HG02571 (cell line): ENCODE results near the gene WDR7.

Experiments
- ATAC-seq: cut with Tn5 transposase; IDR thresholded peaks from one replicate; pipeline ENCODE4 v1.9.1; 2021; ENCODE audit warnings: mild to moderate bottlenecking, moderate library complexity; ENCODE audit not compliant: unreplicated experiment

WDR7 gene

GRCh38 chr18:57025540-57025939, 374.4 kb downstream of the WDR7 start:
- ATAC-seq = no peak

DNA sequence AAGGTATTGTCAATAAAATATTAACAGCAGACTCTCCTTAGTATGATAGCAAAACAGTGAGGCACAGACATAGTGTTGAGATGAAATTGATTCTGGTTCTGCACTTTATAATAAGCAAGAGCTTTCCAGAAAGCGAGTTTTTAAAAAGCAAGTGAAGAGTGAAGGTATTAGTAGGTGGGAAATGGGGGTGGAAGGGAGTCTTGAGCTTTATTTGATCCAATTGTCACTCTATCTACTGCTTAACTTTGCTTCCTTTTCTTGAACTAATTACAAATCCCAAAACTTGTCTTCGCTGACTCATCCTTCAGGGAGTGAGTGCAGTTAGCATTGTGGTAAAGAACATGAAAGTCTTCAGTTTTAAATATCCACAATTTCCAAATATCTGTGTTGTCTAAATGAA, 375.2 kb downstream of the WDR7 start:
- ATAC-seq = no peak

DNA sequence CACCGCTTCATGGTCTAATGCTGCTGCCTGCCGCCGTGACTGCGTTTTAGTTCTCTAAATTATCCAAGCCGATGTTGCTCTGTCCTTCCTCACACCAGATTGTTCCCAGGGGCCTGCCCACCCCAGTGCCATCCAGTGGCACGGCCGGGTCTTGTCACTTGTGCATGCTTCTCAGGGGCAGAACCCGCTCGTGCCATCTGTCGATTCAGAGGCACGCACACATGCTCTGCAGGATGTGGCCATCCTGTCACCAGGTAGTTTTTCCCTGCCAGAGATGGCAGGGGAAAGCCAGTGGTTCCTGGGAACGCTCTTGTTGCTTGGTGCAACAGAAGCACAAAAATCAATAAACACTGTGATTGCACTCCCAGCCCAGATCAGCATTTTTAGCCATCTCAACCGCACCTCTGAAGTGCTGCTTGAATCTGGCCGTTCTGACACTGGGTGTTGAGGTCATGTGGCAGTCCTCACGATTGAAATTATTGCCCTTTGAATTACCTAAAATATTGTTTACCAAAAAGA, 376.1 kb downstream of the WDR7 start:
- no peak for ATAC-seq

DNA sequence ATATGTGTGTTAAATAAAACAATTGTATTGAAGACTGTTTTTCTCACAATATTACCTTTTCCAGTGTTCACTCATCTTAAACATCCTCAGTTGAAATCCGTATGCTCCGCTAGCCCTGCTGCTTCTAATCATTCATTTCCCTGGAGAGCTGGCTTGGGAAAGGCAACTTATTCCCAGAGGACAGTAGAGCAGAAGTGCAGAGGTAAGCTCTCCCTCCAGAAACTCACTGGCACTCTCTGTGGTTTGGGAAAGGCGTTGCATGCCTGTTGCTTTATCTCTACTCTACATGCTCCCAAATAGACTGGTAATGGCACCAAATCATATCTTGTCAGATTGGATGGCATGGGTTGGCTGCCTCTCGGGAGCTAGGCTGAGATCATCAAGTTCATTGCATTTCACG, 378.6 kb downstream of the WDR7 start:
- ATAC-seq = no peak

DNA sequence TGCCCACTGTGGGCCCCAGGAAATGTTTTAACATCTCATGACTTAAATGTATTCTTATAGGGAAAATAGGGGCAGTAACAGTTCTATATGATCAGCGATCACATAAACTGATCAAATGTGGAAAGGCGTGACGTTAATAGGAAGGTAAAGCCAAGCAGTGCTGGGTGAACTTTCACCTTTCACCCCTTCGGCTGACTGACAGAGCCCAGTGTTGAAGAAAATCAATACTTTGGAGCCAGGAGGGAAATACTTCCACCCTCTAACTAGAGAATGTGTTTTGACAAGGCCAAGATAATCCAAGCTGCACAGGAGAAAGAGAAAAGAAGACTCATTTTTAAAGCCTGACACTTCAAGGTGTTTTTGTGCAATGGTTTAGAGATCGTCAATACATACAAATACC, 379.3 kb downstream of the WDR7 start:
- ATAC-seq = no peak

DNA sequence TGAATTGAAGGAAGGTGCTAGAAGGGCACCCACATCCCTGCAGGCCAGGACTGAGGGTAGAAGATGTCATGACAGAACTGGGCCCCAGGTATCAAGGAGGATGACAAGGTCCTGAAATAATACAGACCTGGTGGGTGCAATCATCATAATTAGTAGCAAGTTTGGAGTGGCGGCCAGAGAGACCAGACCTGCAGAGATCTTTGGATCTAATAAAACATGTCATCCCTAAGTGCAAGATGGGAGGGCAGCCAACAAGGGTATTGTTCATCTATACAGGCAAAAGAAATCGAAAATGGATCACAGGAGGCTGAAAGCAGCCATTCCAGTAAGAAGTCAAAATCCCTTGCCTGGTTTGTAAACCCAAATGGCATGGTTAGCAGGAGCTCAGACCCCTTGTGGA, 384.4 kb downstream of the WDR7 start:
- ATAC-seq = no peak

DNA sequence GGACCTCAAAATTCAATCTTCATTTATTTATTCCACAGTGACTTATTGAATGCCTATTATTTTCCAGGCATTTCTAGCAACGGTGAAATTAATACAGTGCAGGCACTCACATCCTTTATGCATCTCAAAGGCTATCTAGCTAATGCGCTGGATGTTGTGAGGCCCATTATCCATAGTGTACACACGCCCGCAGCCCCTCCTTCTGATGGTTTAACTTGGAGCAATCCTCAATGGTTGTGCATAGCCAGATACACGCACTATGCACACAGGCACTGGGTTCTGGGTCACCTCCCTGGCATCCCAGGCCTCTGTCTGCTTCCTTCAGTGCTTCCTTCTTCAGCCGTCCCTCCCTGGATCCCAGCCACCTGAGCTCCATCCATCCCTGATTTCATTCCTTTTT, 387.2 kb downstream of the WDR7 start:
- no peak for ATAC-seq

DNA sequence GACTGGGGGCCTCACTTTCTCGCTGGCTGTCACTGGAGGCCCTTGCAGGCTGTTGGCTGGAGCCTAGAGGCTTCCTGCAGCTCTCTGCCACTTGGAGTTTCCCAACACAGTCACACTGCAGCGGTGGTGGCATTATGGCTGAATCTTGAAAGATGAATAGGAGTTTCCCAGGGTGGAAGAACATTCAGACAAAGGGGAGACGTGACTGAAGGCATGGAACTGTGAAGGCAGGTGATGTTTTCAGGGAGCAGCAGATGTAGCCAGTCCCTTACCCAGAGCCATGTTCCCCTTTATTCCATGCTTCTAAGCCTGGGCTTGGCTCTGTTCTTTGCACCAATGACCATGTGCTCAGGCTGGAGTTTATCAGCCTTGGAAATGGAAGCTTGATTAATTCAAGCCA, 389.0 kb downstream of the WDR7 start:
- ATAC-seq = no peak

- no peak for ATAC-seq
Observed at GRCh38 chr18:57043241-57043640, 392.1 kb downstream of the WDR7 start.

GRCh38 chr18:57048351-57048750, 397.2 kb downstream of the WDR7 start:
- no peak for ATAC-seq

DNA sequence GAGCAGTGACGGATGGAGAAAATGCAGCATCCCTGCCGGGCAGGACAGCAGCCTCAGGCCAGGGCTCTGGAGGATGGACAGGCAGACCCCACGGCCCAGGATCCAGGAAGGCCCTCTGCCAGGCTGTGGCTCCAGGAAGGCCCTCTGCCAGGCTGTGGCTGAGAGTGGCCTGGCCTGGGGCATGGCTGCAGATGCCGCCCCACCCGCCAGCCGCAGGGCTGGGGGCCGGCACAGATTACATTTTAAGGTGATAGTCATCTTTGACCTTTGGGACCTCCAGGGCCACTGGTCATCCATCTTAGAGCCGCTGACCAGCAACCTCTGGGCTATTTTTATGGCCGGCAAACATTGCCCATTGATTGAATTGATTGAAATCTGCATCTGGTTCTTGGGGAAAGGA, 397.7 kb downstream of the WDR7 start:
- ATAC-seq = no peak

DNA sequence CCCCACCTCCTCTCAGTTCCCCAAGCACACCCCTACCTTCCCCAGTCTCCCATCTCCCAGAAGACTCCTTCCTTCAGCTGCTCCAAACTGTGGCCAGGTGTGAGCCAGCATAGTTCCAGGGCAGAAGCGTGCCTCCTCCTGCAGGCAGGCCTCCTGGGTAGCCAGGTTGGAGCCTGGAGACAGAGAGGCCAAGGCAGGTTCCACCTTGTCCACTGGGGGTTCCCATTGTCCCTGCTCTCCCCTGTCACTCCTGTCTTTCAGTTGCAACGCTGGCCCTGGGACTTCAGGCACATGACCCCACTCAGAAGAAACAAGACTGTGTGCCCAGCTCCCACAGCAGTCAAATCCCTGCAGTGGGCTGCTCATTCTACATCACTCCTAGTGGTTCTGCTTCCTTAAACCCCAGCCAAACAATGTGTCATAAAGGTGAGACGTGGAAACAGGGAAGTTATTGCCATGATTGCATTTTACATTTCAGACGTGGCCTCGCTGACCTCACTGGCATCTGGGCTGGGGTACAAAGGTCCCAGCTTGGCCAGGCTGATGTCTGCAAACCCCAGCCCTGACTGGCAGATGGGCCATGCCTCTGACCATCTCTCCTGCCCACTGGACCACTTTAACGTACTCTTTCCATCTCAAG, 399.3 kb downstream of the WDR7 start:
- ATAC-seq = no peak

- no peak for ATAC-seq
Observed at GRCh38 chr18:57051021-57051656, 400.0 kb downstream of the WDR7 start.

DNA sequence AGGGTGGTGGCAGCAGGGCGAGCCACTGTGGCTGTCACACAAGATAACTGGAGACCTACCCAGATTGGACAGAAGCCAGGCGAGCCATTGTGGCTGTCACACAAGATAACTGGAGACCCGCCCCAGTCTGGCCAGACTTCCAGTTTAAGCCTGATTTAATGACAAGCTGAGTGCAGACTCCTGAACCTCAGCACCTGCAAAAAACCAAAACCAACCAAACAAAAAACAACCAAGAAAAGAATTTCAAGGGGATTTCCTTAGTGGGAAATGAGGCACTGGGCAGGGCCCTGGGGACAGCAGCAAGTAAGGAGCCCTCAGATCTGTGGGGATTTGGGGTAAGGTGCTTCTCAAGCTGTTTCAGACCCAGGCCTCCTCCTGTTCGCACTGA, 400.5 kb downstream of the WDR7 start:
- ATAC-seq = peak; percentile 60

DNA sequence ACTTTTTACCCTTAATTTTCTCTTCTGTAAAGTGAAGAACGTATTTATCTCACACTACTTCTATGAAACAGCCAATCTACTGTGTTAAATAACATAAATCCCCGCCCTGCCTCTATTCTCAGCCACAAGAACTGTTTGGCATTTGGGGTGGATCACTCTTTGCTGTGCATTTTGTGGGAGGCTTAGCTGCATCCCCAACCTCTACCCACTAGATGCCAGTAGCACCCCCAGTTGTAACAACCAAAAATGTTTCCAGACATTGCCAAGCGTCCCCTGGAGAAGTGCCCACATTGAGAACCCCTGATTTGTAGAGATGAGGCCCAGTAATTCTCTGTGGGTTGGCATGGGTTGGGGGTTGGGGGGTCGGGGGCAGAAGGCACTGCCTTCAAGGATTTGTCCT, 401.0 kb downstream of the WDR7 start:
- no peak for ATAC-seq

GRCh38 chr18:57052759-57053158, 401.6 kb downstream of the WDR7 start:
- no peak for ATAC-seq

DNA sequence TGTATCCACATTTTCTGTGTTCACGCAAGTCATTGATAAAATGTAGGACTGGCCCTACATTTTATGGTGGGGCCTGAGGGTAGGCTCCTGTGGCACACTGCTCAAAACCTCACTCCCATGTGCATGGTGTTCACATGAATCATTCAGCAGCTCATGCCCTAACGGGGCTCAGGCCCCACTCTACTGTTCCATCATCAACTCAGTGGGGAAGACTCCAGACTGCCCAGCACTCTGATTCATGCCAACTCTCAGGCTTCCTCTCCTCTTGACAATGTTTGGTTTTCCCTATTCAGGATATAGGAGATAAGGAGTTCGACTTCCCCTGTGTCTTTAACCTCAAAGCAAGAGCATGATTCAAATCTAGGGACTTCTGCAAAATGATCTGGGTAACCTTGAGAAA, 403.7 kb downstream of the WDR7 start:
- ATAC-seq = no peak

DNA sequence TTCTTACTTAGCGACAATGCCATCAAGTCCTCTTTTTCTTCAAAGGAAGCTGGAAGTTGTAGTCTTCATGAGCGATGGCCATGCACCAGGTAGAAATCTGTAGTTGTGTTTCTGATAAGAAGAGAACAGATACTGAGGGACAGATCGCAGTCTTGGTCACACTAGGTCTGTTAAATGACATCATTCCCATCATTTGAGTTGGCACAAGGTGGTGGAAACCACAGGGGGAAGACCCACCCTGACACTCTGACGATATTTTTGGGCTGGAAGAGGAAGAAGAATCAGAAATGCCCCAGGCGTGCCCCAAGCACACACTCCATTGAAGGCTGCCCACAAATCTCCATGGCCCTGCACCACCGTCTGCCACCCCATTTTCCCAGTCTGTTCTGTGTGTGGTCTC, 406.7 kb downstream of the WDR7 start:
- ATAC-seq = peak; percentile 63

DNA sequence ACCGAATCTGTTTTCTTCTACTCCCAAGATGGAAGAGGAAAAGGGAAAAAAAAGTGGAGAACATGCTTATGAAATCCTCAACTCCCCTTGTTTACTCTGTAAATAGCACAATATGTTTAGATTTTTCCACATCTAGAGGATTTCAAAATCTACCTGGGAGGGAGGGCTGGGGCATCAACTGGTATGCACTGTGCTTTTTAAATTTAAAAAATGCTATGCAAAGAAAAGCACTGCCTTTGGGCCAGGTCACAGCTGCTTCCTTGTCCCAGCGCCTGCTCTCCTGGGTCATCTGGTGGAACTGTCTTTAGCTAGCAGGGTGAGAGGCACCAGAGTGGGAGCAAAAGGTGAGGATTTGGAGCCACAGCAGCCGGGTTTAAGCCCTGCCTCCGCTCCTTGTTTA, 407.6 kb downstream of the WDR7 start:
- no peak for ATAC-seq

- no peak for ATAC-seq
Observed at GRCh38 chr18:57059366-57059765, 408.2 kb downstream of the WDR7 start.

- ATAC-seq = no peak
Observed at GRCh38 chr18:57060814-57061213, 409.7 kb downstream of the WDR7 start.

- no peak for ATAC-seq
Observed at GRCh38 chr18:57062178-57062577, 411.0 kb downstream of the WDR7 start.

- ATAC-seq = no peak
Observed at GRCh38 chr18:57062844-57063243, 411.7 kb downstream of the WDR7 start.
